Breast epithelium (tissue), 3 donors: ENCODE results near the gene ATG7.

ENCODE experiments used
- POLR2A ChIP-seq: fragments of 450-650 bp; IDR thresholded peaks from one replicate; pipeline ENCODE4 v1.6.1; 2016; ENCODE audit warnings: antibody characterized with exemption, mild to moderate bottlenecking, moderate library complexity
- POLR2AphosphoS5 ChIP-seq, 3 donors: sonication (generic); formaldehyde crosslinking; IDR thresholded peaks; one replicate each; pipeline ENCODE4 v1.6.1; 2017; ENCODE audit warnings: antibody characterized with exemption in 3 of 3
- TF ChIP-seq, protein P1 (sequence below), 3 donors: fragments of 450-650 bp; IDR thresholded peaks; one replicate each; pipeline ENCODE4 v1.5.1; 2016 to 2017; ENCODE audit warnings: antibody characterized with exemption in 3 of 3, mild to moderate bottlenecking in 3 of 3, moderate library complexity in 3 of 3

DNA sequence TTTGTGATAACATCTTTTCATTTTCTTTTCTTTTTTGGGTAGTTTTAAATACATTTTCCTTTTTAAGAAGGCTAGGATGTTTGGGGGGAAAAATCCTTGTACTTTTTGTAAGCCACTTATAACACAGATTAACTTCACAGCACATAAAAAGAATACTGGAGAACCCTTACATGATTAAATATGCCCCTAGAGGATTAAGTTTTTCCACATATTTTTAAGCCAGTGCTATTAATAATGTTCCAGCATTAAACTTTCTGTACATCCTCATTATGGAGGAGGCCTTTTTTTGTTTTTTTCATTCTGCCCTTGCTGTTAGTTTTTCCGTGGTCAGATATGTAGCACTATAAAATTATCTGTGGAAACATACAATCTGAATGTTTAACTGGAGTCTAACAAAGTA lies 147.9 kb downstream of the ATG7 start:
- TF ChIP-seq, protein P1, sequence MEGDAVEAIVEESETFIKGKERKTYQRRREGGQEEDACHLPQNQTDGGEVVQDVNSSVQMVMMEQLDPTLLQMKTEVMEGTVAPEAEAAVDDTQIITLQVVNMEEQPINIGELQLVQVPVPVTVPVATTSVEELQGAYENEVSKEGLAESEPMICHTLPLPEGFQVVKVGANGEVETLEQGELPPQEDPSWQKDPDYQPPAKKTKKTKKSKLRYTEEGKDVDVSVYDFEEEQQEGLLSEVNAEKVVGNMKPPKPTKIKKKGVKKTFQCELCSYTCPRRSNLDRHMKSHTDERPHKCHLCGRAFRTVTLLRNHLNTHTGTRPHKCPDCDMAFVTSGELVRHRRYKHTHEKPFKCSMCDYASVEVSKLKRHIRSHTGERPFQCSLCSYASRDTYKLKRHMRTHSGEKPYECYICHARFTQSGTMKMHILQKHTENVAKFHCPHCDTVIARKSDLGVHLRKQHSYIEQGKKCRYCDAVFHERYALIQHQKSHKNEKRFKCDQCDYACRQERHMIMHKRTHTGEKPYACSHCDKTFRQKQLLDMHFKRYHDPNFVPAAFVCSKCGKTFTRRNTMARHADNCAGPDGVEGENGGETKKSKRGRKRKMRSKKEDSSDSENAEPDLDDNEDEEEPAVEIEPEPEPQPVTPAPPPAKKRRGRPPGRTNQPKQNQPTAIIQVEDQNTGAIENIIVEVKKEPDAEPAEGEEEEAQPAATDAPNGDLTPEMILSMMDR (IDR thresholded peaks at IDR 0.05), result no peak
- no peak for TF ChIP-seq POLR2AphosphoS5 (IDR thresholded peaks at IDR 0.05)
- no peak for TF ChIP-seq POLR2A
